GM19372 (cell line): ENCODE data around the gene PACRG.

Experiments used
- ATAC-seq: cut with Tn5 transposase; IDR thresholded peaks from one replicate; pipeline ENCODE4 v1.9.1; 2021; ENCODE audit warnings: mild to moderate bottlenecking, low read depth, moderate library complexity; ENCODE audit not compliant: unreplicated experiment

The PACRG gene

GRCh38 chr6:163188746-163189145 is 461.0 kb downstream of the PACRG start:
- ATAC-seq, result no peak

GRCh38 chr6:163189609-163190008 is 461.8 kb downstream of the PACRG start:
- ATAC-seq, result no peak

DNA sequence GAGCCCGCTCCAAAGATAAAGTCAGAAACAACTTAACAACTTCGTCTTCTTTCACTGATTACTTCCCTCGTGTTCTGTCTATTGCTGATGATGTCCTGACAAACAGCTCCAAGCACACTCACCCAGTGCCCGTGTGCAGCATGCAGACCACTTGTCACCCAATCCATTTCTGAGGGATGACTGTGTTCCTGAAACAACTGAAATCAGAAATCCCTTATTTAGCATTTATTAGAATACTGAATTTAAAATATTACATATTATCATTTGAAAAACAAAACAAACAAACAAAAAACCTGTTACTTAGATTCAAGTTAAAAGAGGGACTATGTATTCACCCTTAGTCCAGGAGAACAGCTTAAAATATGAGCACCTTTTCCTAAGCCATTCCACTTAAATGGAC is 463.0 kb downstream of the PACRG start:
- no peak for ATAC-seq

DNA sequence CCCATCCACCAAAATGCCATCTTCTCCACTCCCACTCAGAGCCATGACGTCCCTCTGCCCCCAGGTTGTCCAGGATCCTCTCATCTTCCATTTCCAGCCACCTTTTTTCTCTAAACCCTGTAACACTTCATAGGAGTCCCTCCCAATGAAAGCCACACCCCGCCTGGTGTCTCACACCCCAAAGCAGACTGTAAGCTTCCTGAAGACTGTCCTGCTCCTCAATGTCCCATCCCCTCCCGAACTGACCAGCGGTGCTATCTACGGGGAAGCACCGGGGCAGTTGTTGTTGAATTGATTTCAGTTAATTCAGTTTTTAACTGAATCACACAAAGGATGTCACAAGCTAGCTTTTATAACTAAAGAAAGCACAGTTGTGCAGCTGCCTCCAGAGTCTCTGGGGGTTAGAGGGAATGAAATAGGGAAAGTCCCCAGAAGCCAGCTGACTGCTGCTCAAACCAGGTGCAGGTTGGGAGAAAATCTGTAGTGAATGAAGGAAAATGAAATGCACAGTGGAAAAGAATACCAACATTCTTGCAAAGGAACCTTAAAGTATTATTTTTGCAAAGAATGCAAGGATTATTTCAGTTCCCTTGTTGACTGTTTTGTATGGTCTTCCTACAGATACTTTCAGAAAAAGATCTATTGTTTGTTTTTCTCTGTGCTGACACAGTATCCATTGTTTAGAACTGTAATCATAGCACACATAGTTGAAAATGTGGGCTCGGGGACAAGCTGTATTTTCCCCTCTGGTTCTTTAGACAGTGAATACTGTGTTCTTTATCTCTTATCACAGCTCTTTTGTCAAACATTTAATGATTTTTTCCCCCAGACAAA is 464.1 kb downstream of the PACRG start:
- ATAC-seq, result no peak

DNA sequence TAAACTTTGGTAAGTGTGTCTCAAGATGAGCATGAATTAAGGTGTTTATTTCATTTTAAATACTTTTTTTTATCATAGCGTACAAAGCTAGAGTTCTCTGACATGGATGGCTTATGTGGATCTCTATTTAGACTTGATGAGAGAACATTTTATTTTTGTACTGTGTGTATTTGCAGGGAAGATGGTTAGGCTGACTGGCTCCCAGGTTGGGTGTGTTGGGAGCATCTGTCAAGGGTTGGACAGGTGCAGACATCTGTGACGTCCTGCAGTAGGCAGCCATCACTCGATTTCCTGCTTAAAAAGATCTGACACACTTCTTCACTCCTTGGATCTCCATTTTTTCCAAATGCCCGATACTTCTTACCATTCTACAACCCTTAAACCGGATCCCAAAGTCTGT is 464.8 kb downstream of the PACRG start:
- no peak for ATAC-seq

- no peak for ATAC-seq
These were observed 465.6 kb downstream of the PACRG start for GRCh38 chr6:163193326-163193725.

DNA sequence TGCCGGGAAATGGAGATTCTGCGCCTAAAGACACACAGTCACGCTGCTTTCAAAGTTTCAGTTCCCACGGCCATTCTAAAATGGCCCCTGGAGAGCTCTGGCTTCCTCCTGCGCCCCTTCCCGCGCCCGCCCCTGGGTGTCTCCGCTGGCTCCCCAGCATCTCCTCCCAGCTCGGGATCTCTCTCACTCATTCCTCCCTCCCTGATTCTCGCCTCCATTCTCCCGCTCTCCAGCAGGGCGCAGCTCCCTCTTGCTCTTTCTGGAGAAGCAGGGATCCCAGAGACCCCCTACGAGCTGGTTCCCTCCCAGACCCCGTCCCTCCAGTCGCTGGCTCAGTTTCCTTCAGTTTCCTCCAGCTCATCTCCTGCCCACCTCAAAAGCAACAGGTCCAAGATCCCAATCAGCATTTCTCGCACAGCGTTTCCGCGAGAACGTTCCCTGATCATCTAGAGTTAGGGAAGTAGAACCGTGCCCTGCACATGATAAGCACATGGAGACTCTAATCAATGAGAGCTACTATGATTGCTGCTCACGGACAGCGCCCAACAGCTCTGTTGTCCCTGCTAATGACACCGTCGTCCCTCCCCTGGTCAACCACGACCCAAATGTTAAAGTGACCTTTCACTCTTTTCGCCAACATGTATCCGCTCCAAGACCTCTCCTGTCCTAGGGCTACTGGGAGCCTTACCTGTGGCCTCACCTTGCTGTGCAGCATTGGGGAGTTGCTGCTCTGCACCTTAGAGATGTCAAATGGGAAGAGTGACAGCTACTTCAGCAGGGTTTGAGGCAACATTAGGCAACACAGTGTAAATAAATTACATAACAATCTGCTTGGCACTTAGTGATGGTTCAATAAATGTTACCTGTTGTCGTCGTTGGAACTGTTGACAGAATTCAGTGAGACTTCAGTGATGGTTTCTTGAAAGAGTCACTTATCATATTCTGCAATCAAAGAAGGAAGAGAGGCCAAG is 468.2 kb downstream of the PACRG start:
- no peak for ATAC-seq

DNA sequence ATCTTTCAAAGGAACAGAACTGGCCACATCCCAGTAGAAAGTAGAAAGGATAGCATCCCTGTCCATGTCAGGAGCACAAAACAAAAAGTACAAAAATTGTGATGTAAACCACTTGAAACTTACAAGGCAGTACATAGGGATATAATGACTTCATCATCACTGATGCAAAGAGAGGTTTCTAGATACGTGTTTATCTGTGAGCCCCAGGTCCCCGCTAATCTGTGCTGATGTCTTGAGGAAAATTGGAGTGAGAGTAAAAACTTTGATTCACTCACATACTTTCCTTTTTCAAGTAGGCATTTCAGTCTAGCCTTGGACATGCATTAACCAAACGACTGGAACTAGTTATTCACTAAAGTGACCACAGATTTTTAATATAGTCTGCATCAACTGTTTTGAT is 470.1 kb downstream of the PACRG start:
- no peak for ATAC-seq

DNA sequence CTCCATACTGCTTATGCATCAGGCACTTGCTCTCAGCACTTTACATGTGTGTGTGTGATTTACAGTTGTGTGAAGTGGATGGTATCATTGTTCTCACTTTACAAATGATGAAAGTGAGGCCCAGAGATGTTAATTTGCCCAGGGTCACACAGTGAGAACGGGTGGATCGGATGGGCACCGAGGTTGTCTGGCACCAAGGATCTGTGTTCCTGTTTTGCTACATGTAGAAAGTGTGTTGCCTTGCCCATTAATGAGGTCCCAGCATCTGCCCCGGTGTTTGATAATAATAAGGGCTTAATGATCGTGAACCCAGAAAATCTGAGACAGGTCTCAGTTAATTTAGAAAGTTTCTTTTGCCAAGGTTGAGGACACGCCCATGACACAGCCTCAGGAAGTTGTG is 470.6 kb downstream of the PACRG start:
- ATAC-seq, result no peak

DNA sequence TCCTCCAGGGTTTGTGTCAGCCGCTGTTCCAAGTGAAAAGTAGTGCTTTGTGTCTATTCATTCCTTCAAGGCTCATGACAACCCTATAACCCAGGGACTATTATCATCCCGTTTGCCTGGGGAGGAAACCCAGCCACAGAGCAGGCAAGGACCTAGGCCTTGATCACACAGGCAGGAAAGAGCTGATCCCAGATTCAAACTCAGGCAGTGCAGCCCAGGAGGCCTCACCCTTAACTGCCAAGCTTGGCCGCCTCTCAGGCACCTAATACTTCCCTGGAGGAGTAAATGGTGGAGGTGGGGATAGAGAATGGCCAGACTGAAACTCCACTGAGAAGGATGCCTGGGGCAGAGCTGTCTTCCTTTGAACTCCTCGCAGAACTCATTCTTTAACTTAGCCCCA is 471.6 kb downstream of the PACRG start:
- ATAC-seq, result no peak

DNA sequence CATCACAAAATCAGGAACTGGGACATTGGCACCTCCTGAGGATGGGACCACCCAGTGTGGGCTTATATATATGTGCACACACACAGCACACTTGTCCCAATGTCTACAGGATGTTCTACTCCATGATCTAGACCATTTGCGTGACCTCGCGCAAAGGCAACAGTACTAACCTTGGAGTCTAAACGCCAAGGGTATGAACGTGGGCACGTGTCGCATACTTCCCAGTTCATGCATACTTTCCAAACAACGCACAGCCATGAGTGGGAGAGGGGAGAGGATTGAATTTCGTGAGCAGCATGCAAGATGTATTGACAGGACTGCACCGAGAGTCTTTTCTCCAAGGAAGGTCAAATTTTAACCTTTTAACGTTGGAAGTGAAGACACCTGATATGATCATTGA is 472.5 kb downstream of the PACRG start:
- no peak for ATAC-seq

DNA sequence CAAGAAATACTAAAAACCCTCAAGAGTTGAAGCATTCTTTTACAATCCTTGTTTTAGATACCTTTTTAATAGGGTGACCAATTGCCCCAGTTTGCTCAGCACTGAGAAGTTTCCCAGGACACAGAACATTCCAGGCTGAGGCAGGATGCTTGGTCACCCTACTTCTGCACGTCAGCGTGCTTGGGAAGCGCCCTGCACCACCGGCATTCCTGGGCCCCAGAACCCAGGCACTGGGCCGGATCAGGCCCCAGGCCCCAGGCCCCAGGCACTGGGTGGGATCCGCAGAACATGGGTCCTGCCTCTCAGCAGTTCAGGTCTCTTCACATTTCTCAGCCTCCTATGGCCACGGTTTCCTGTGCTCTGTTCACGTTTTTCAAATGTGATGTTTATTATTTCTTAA is 472.9 kb downstream of the PACRG start:
- ATAC-seq, result no peak

DNA sequence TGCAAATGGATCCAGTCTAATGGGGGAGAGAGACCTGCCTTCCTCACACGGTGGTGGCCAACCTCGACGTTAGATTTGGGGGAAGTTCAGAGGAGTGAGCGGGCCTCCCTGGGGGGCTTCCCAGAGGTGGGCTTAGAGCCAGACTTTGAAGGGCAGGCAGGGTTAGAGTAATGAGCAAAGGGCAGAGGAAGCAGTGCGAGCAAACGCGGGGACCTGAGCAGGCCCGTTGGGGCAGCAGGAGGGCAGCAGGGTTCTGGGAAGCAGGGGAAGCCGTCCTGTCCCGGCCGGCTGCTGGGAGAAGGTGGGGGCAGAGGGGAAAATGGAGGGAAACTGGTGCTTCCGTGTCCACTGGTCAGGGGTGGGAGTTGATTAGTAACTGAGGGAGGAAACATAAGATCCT is 474.1 kb downstream of the PACRG start:
- no peak for ATAC-seq

DNA sequence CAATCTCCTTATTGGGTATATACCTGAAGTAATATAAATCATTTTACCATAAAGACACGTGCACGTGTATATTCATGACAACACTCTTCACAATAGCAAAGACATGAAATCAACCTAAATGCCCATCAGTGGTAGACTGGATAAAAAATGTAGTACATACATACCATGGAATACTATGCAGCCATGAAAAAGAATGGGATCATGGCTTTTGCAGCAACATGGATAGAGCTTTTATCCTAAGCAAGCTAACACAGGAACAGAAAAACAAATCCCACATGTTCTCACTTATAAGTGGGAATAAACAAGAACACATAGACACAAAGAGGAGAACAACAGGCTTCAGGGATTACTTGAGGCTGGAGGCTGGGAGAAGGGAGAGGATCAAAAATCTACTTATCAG is 478.4 kb downstream of the PACRG start:
- ATAC-seq, result no peak

DNA sequence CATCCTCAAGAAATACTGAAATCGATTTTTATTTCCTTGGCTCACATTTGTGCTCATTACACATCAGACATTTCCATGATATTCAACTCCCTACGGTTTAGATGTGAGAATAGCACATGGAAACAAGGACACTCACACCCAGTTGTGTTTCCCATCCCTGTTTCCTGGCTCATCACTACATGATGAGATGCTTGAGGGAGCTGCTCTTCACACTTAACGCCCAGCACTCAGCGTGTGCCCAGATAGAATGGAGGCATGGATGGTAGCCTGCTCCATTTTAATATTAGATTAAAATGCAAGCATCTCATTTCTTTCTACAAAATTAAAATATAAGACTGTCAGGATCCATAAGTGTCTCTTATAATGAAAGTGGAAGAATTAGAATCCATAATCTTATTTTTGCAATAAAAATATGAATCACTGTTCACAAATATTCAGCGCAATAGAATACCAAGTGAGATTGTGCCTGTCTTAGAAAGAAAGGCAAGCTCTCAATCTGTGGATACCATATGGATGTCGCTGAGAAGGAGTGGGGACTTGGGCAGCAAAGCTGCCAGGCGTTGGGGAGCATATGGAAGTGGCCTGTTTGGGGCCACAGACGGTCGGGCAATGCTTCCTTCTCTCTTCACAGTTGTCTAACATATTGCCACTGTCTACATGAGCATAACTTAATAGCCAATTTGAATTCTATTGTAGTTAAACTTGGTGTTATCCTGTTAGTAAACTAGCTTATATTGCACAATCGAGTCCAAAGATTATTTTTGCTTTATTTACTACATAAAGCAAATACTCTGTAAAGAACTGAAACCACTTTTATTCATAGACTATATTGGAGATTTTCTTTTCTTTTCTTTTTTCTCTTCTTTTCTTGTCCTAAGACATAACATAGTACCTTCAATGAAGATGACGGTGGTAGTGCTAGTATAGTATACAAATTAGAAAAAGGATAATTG is 479.9 kb downstream of the PACRG start:
- no peak for ATAC-seq

GRCh38 chr6:163209005-163209404 is 481.2 kb downstream of the PACRG start:
- no peak for ATAC-seq

GRCh38 chr6:163212123-163212522 is 484.3 kb downstream of the PACRG start:
- ATAC-seq, result no peak

DNA sequence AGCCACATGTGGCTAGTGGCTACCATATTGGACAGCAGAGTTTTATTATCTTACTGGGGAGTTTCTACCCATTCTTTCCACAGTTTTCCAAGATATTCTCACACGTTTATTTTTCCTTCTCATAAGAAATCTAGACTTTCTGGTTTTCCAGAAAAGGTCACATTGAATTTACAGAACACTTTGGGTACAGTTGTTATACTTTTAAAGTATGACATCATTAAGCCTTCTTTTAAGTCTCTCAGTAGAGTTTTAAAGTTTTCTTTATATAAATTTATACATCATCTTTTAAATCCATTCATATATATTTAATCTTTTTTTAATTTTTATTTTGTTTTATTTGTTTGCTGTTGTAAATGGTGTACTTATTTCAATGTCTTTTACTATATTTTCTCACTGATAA is 486.5 kb downstream of the PACRG start:
- no peak for ATAC-seq

GRCh38 chr6:163218361-163218894 is 490.7 kb downstream of the PACRG start:
- no peak for ATAC-seq

GRCh38 chr6:163226181-163226835 is 498.5 kb downstream of the PACRG start:
- no peak for ATAC-seq
